ENCODE data around the gene TAF7L. TPM values are rescaled to one million over a fixed set of nuclear protein-coding genes. Genes with fewer than 3 reads are reported as not detected.

Gene TAF7L
- total RNA-seq, 2 donors from 2014 or later: not detected

- Histone ChIP-seq H3K27ac (no peak overlapping the region), H3K36me3 (replicated peaks in 1 of 2; ENCODE audit: insufficient read depth in 1 of 2, low read depth in 2 of 2) (no peaks in the 10 kb centered on the region), H3K9me3 (no peaks in the 10 kb centered on the region), H3K27me3 (no peaks in the 10 kb centered on the region), H3K4me1 (no peaks in the 10 kb centered on the region), H3K4me3 (no peak overlapping the region)
- intact Hi-C loops (cut with DNase I): no loop called here
- 76 to 94% methylated on average over 4 to 6 of the region's 9 CpGs for WGBS, 2 donors
- TF ChIP-seq CTCF (IDR thresholded peaks at IDR 0.05) (no peak), POLR2A (IDR thresholded peaks at IDR 0.05) (no peak)
- no peak for DNase-seq
- ATAC-seq: no peak
These were observed 49.6 kb downstream of the TAF7L start for GRCh38 chrX:101241531-101241930.

- TF ChIP-seq POLR2A (IDR thresholded peaks at IDR 0.05) (no peak), CTCF (IDR thresholded peaks at IDR 0.05) (no peak)
- DNase-seq (no peak), ATAC-seq (no peak)
- no peaks in the 10 kb centered on the region for H3K27me3 ChIP-seq
- intact Hi-C loops (cut with DNase I): no loop called here
- no peaks in the 10 kb centered on the region for H3K36me3 ChIP-seq (replicated peaks in 1 of 2; ENCODE audit: insufficient read depth in 1 of 2, low read depth in 2 of 2)
- 55 to 70% methylated on average over 2 of the region's 2 CpGs for WGBS, 2 donors
- H3K9me3 ChIP-seq: no peaks in the 10 kb centered on the region
- no peaks in the 10 kb centered on the region for H3K4me1 ChIP-seq
- no peak overlapping the region for H3K27ac ChIP-seq
- no peak overlapping the region for H3K4me3 ChIP-seq
These were observed 54.1 kb downstream of the TAF7L start for GRCh38 chrX:101237041-101237440.

GRCh38 chrX:101232316-101232715, 58.8 kb downstream of the TAF7L start:
- 58 to 72% methylated on average over 4 to 5 of the region's 5 CpGs for WGBS, 2 donors
- no peaks in the 10 kb centered on the region for H3K27me3 ChIP-seq
- ATAC-seq (no peak), DNase-seq (no peak)
- no peaks in the 10 kb centered on the region for H3K4me1 ChIP-seq
- no peaks in the 10 kb centered on the region for H3K9me3 ChIP-seq
- no peak overlapping the region for H3K27ac ChIP-seq
- TF ChIP-seq CTCF (IDR thresholded peaks at IDR 0.05): no peak
- no peak for TF ChIP-seq POLR2A (IDR thresholded peaks at IDR 0.05)
- H3K4me3 ChIP-seq: no peak overlapping the region
- intact Hi-C loops (cut with DNase I): no loop called here
- no peaks in the 10 kb centered on the region for H3K36me3 ChIP-seq (replicated peaks in 1 of 2; ENCODE audit: insufficient read depth in 1 of 2, low read depth in 2 of 2)

- Histone ChIP-seq H3K4me3 (no peak overlapping the region), H3K9me3 (no peaks in the 10 kb centered on the region), H3K27me3 (no peaks in the 10 kb centered on the region), H3K4me1 (no peaks in the 10 kb centered on the region), H3K36me3 (replicated peaks in 1 of 2; ENCODE audit: insufficient read depth in 1 of 2, low read depth in 2 of 2) (no peaks in the 10 kb centered on the region), H3K27ac (no peak overlapping the region)
- WGBS, 2 donors: 60 to 75% methylated on average over 1 of the region's 1 CpG
- DNase-seq (no peak), ATAC-seq (no peak)
- intact Hi-C loops (cut with DNase I): no loop called here
- TF ChIP-seq CTCF (IDR thresholded peaks at IDR 0.05): no peak
- no peak for TF ChIP-seq POLR2A (IDR thresholded peaks at IDR 0.05)
These were observed 60.1 kb downstream of the TAF7L start for GRCh38 chrX:101231080-101231479.

GRCh38 chrX:101230636-101231035, 60.5 kb downstream of the TAF7L start:
- ATAC-seq (no peak), DNase-seq (no peak)
- Histone ChIP-seq H3K27me3 (no peaks in the 10 kb centered on the region), H3K9me3 (no peaks in the 10 kb centered on the region), H3K36me3 (replicated peaks in 1 of 2; ENCODE audit: insufficient read depth in 1 of 2, low read depth in 2 of 2) (no peaks in the 10 kb centered on the region), H3K27ac (no peak overlapping the region), H3K4me3 (no peak overlapping the region), H3K4me1 (no peaks in the 10 kb centered on the region)
- intact Hi-C loops (cut with DNase I): no loop called here
- 57 to 77% methylated on average over 2 of the region's 2 CpGs for WGBS, 2 donors
- TF ChIP-seq CTCF (IDR thresholded peaks at IDR 0.05) (no peak), POLR2A (IDR thresholded peaks at IDR 0.05) (no peak)
